Measurements from ENCODE around the gene CTNNA3. TPM values are rescaled to one million over a fixed set of nuclear protein-coding genes. Genes with fewer than 3 reads are reported as not detected.

The CTNNA3 gene
- total and polyA plus RNA-seq, 2 of the 4 experiments (the other 2 are of a cell fraction), result 0.19 to 0.90 TPM

- dilution Hi-C loops (cut with HindIII; ENCODE audit: low sequenced_read_pairs, unreplicated experiment), result no loop called here
- Histone ChIP-seq H3K4me3 (ENCODE audit: insufficient read depth, low read depth, low read length) (no peak overlapping the region), H3K14ac (replicated peaks; ENCODE audit: low read depth, low read length) (no peak overlapping the region), H4K91ac (ENCODE audit: insufficient read depth, low read depth, low read length) (no peak overlapping the region), H3K56ac (ENCODE audit: extremely low read depth, insufficient read depth, low read length) (no peak overlapping the region), H3K18ac (ENCODE audit: low read depth, low read length) (no peak overlapping the region), H3K4me2 (ENCODE audit: low read depth, low read length) (no peak overlapping the region), H3K27ac (ENCODE audit: insufficient read depth, low read length) (no peak overlapping the region), H2BK120ac (ENCODE audit: low read depth, low read length) (no peak overlapping the region), H4K20me1 (ENCODE audit: insufficient read depth, low read length) (no peaks in the 10 kb centered on the region), H2BK15ac (ENCODE audit: low read depth, low read length) (no peak overlapping the region), H3K23ac (ENCODE audit: low read depth, low read length) (no peak overlapping the region), H3K9me1 (ENCODE audit: insufficient read depth, low read length) (no peaks in the 10 kb centered on the region), H4K5ac (ENCODE audit: low read depth, low read length) (no peak overlapping the region), H3K79me1 (ENCODE audit: low read depth in 1 of 2, low read length in 2 of 2) (no peaks in the 10 kb centered on the region), H3K9me3 (ENCODE audit: control insufficient read depth, insufficient read depth, low read length) (no peaks in the 10 kb centered on the region), H3K9ac (ENCODE audit: low read depth, low read length) (no peak overlapping the region), H2BK20ac (ENCODE audit: low read depth, low read length) (no peak overlapping the region), H3K4ac (ENCODE audit: low read depth, low read length) (no peak overlapping the region), H2BK5ac (ENCODE audit: low read depth, low read length, poor library complexity, severe bottlenecking) (no peak overlapping the region), H3K36me3 (ENCODE audit: control insufficient read depth, insufficient read depth, low read length) (no peaks in the 10 kb centered on the region), H4K8ac (ENCODE audit: low read depth in 2 of 2, low read length in 2 of 2) (no peak overlapping the region), H3K4me1 (ENCODE audit: control insufficient read depth, insufficient read depth, low read length) (no peaks in the 10 kb centered on the region), H2AFZ (replicated peaks; ENCODE audit: low read length, poor library complexity) (no peak overlapping the region), H2AK5ac (ENCODE audit: low read depth, low read length) (no peak overlapping the region), H3K27me3 (ENCODE audit: control insufficient read depth, insufficient read depth, low read length) (no peaks in the 10 kb centered on the region), H2AK9ac (replicated peaks; ENCODE audit: low read depth, low read length, poor library complexity) (no peak overlapping the region)
- TF ChIP-seq CEBPB (IDR thresholded peaks at IDR 0.05; ENCODE audit: low read depth, low read length), result no peak
- no peak for TF ChIP-seq FOS (IDR thresholded peaks at IDR 0.05; ENCODE audit: low read depth, low read length)
- TF ChIP-seq RCOR1 (IDR thresholded peaks at IDR 0.05; ENCODE audit: insufficient replicate concordance, low read length), result no peak
- no peak for TF ChIP-seq RFX5 (IDR thresholded peaks at IDR 0.05; ENCODE audit: low read depth, low read length)
- TF ChIP-seq MAFK (IDR thresholded peaks at IDR 0.05; ENCODE audit: low read depth, low read length), result no peak
- no peak for TF ChIP-seq MXI1 (IDR thresholded peaks at IDR 0.05; ENCODE audit: borderline replicate concordance, low read depth, low read length)
- no peak for TF ChIP-seq NFE2L2 (IDR thresholded peaks at IDR 0.05; ENCODE audit: low read depth, low read length)
- ATAC-seq (ENCODE audit: low read depth) (no peak), DNase-seq (no peak)
- no TSS peak for BruUV-seq (replicated peaks)
- in situ Hi-C loops (cut with MboI; ENCODE audit: low sequenced_read_pairs), result no loop called here
- intact Hi-C loops (cut with micrococcal nuclease), result no loop called here
- POLR2A ChIA-PET (ENCODE audit: unreplicated experiment), result no interaction called here
- CTCF ChIA-PET, result interaction anchor here (1.1 kb wide), 1 partner anchor 17 kb away, joined by 3 read pairs; no protein-coding TSS in a partner anchor
- WGBS, 2 experiments (ENCODE audit: extremely low coverage in 2 of 2, insufficient read length in 1 of 2), result no CpG with 5 or more reads among the region's 2 CpGs
Observed at GRCh38 chr10:66951896-66952295, 744.1 kb downstream of the CTNNA3 start.
